A549 (cell line): ENCODE measurements around the gene INPPL1.

Source experiments
- EP300 ChIP-seq, 2 experiments: fragments of >200 bp; sonication (Bioruptor Twin); formaldehyde crosslinking; IDR thresholded peaks; 2 replicates in 1 of 2; 3 replicates in 1 of 2; pipeline ENCODE4 v1.6.1; 2016 to 2017
- RARB ChIP-seq: fragments of 250-450 bp; sonication (Bioruptor Pico); IDR thresholded peaks from 2 replicates; pipeline ENCODE4 v1.8.0; 2021; ENCODE audit warnings: mild to moderate bottlenecking, moderate library complexity

GRCh38 chr11:72260574-72260973 is 36.0 kb downstream of the INPPL1 start:
- TF ChIP-seq RARB (CRISPR knock-in tag) (no peak), EP300 (IDR thresholded peaks at IDR 0.05) (no peak)
